H1 (cell line): ENCODE measurements around the gene BLVRA. TPM values are rescaled to one million over a fixed set of nuclear protein-coding genes. Genes with fewer than 3 reads are reported as not detected.

Experiments used
- CTCF ChIA-PET: fragments of 300-600 bp; sonication (Branson Sonifier 250); formaldehyde crosslinking; loops from one replicate; lab custom pipeline; 2021; ENCODE audit not compliant: partially characterized antibody; lab: Charles Lee
- POLR2A ChIA-PET: fragments of 300-600 bp; sonication (Branson Sonifier 250); formaldehyde crosslinking; loops from one replicate; lab custom pipeline; 2021; ENCODE audit warnings: inconsistent platforms; ENCODE audit not compliant: partially characterized antibody; lab: Charles Lee
- DNase-seq, 2 experiments: peaks; one replicate each; pipeline versions ENCODE4 v3.0.0 to v3.0.0-alpha.2; 2010 to 2022; ENCODE audit warnings: low spot score in 2 of 2, low read depth in 1 of 2, mixed read lengths in 1 of 2
- FAIRE-seq: peaks from 2 replicates; lab custom pipeline; 2011; peaks lifted over from hg19 to GRCh38; lab: Jason Lieb, UNC
- H2AFZ ChIP-seq: 2 replicates; pipeline ENCODE4 v1.8.1; 2012; ENCODE audit warnings: low read length, inconsistent platforms
- H2AK5ac ChIP-seq: 2 replicates; pipeline ENCODE4 v1.6.1; 2013; ENCODE audit warnings: low read depth, low read length
- H2BK120ac ChIP-seq: replicated peaks from 2 replicates; pipeline ENCODE3; 2013; ENCODE audit warnings: low read depth, low read length, inconsistent platforms
- H2BK12ac ChIP-seq: 2 replicates; pipeline ENCODE4 v1.6.1; 2013; ENCODE audit warnings: low read depth, low read length
- H2BK15ac ChIP-seq: 2 replicates; pipeline ENCODE4 v1.6.1; 2013; ENCODE audit warnings: low read length
- H2BK20ac ChIP-seq: 2 replicates; pipeline ENCODE4 v1.6.1; 2013; ENCODE audit warnings: low read length
- H2BK5ac ChIP-seq: 2 replicates; pipeline ENCODE4 v1.6.1; 2013; ENCODE audit warnings: low read depth, low read length
- H3K14ac ChIP-seq: 2 replicates; pipeline ENCODE4 v1.6.1; 2013; ENCODE audit warnings: inconsistent platforms; ENCODE audit not compliant: insufficient read length
- H3K18ac ChIP-seq: 2 replicates; pipeline ENCODE4 v1.6.1; 2013; ENCODE audit warnings: low read length; ENCODE audit errors: extremely low read depth
- H3K23ac ChIP-seq: 2 replicates; pipeline ENCODE4 v1.6.1; 2013; ENCODE audit warnings: inconsistent platforms; ENCODE audit not compliant: insufficient read length
- H3K23me2 ChIP-seq: 2 replicates; pipeline ENCODE4 v1.6.1; 2013; ENCODE audit warnings: low read depth, low read length
- H3K27ac ChIP-seq: 2 replicates; pipeline ENCODE4 v1.6.1; 2011; ENCODE audit warnings: low read depth, low read length, inconsistent platforms
- H3K27me3 ChIP-seq, 4 experiments: replicated peaks in 1 of 4; 1 replicate in 1 of 4; 2 replicates in 3 of 4; pipeline versions ENCODE4 v1.6.1 to v1.8.1; 2011 to 2013; ENCODE audit warnings: low read length in 3 of 4, mild to moderate bottlenecking in 3 of 4, inconsistent platforms in 2 of 4, mixed read lengths in 2 of 4, moderate library complexity in 1 of 4; ENCODE audit not compliant: control insufficient read depth in 3 of 4, insufficient read depth in 3 of 4; ENCODE audit errors: extremely low read depth in 1 of 4
- H3K36me3 ChIP-seq, 4 experiments: 2 replicates each; pipeline versions ENCODE4 v1.6.1 to v1.8.1; 2011 to 2013; ENCODE audit warnings: mild to moderate bottlenecking in 4 of 4, low read length in 3 of 4, moderate library complexity in 2 of 4, control low read depth in 1 of 4, inconsistent platforms in 1 of 4; ENCODE audit not compliant: insufficient read depth in 4 of 4, control insufficient read depth in 2 of 4
- H3K4ac ChIP-seq: replicated peaks from 2 replicates; pipeline ENCODE3; 2013; ENCODE audit warnings: low read length, low read depth, mixed read lengths, inconsistent platforms; ENCODE audit not compliant: insufficient read length
- H3K4me1 ChIP-seq, 4 experiments: replicated peaks in 1 of 4; 1 replicate in 1 of 4; 2 replicates in 3 of 4; pipeline versions ENCODE4 v1.6.1 to v1.8.1; 2011 to 2013; ENCODE audit warnings: low read length in 3 of 4, inconsistent platforms in 2 of 4, mixed read lengths in 1 of 4; ENCODE audit not compliant: insufficient read depth in 4 of 4, control insufficient read depth in 3 of 4
- H3K4me2 ChIP-seq, 2 experiments: 2 replicates each; pipeline versions ENCODE4 v1.6.1 to v1.8.1; 2011 to 2013; ENCODE audit warnings: low read depth in 2 of 2, low read length in 2 of 2, control low read depth in 1 of 2, inconsistent platforms in 1 of 2, mild to moderate bottlenecking in 1 of 2; ENCODE audit not compliant: insufficient read depth in 1 of 2
- H3K4me3 ChIP-seq, 4 experiments: fragments of 200-600, 300-600 bp in 1 of 4; sonication (generic), shearing (Covaris generic), sonication (Bioruptor Twin) in 1 of 4; 2 replicates each; pipeline versions ENCODE4 v1.5.1 to v1.8.1; 2011 to 2016; ENCODE audit warnings: low read length in 4 of 4, low read depth in 3 of 4, control low read depth in 2 of 4, inconsistent platforms in 2 of 4, mild to moderate bottlenecking in 2 of 4, mixed read lengths in 1 of 4, moderate library complexity in 1 of 4; ENCODE audit not compliant: insufficient read depth in 2 of 4; ENCODE audit errors: extremely low read depth in 1 of 4
- H3K56ac ChIP-seq: replicated peaks from 2 replicates; pipeline ENCODE3; 2013; ENCODE audit warnings: low read depth, mild to moderate bottlenecking, mixed read lengths, low read length, inconsistent platforms; ENCODE audit not compliant: insufficient read length
- H3K79me1 ChIP-seq: 2 replicates; pipeline ENCODE4 v1.6.1; 2013; ENCODE audit warnings: low read depth, low read length, control low read depth
- H3K79me2 ChIP-seq, 2 experiments: 2 replicates each; pipeline versions ENCODE4 v1.6.1 to v1.8.1; 2012 to 2013; ENCODE audit warnings: low read length in 2 of 2, mild to moderate bottlenecking in 2 of 2, inconsistent platforms in 1 of 2; ENCODE audit not compliant: insufficient read depth in 2 of 2, control insufficient read depth in 1 of 2
- H3K9ac ChIP-seq, 4 experiments: replicated peaks in 1 of 4; 1 replicate in 1 of 4; 2 replicates in 3 of 4; pipeline versions ENCODE4 v1.6.1 to v1.8.1; 2011 to 2013; ENCODE audit warnings: low read depth in 3 of 4, low read length in 3 of 4, control low read depth in 2 of 4, mild to moderate bottlenecking in 2 of 4, moderate library complexity in 2 of 4, inconsistent platforms in 1 of 4; ENCODE audit errors: extremely low read depth in 1 of 4
- H3K9me3 ChIP-seq, 2 experiments: 2 replicates each; pipeline versions ENCODE4 v1.6.1 to v1.8.1; 2012 to 2013; ENCODE audit warnings: mild to moderate bottlenecking in 2 of 2, moderate library complexity in 2 of 2, control low read depth in 1 of 2, inconsistent platforms in 1 of 2, low read depth in 1 of 2, low read length in 1 of 2, mixed read lengths in 1 of 2; ENCODE audit not compliant: insufficient read depth in 2 of 2
- H4K20me1 ChIP-seq, 2 experiments: replicated peaks in 1 of 2; 2 replicates each; pipeline versions ENCODE3 to v1.8.1; 2011 to 2013; ENCODE audit warnings: inconsistent platforms in 2 of 2, low read length in 2 of 2, mild to moderate bottlenecking in 1 of 2; ENCODE audit not compliant: insufficient read depth in 2 of 2, control insufficient read depth in 1 of 2
- H4K5ac ChIP-seq: 2 replicates; pipeline ENCODE4 v1.6.1; 2013; ENCODE audit warnings: low read length, low read depth, mixed read lengths, inconsistent platforms; ENCODE audit not compliant: insufficient read length
- H4K8ac ChIP-seq: 2 replicates; pipeline ENCODE4 v1.8.0; 2013; ENCODE audit warnings: mild to moderate bottlenecking, moderate library complexity, low read length, inconsistent platforms; ENCODE audit not compliant: insufficient read depth; ENCODE audit errors: extremely low read depth
- H4K91ac ChIP-seq: replicated peaks from 2 replicates; pipeline ENCODE3; 2013; ENCODE audit warnings: low read length, mixed read lengths, inconsistent platforms; ENCODE audit not compliant: insufficient read length
- CHD2 ChIP-seq: IDR thresholded peaks from 2 replicates; pipeline ENCODE4 v1.6.1; 2012; ENCODE audit warnings: low read length, improper control_type of control experiment
- CTCF ChIP-seq, 3 experiments: IDR thresholded peaks; 1 replicate in 2 of 3; 2 replicates in 1 of 3; pipeline versions ENCODE4 v1.5.1 to v1.6.1; 2011; ENCODE audit warnings: low read length in 3 of 3, mild to moderate bottlenecking in 3 of 3, inconsistent platforms in 2 of 3, low read depth in 1 of 3, moderate library complexity in 1 of 3; ENCODE audit not compliant: insufficient read depth in 1 of 3; ENCODE audit errors: control extremely low read depth in 1 of 3
- MAX ChIP-seq: IDR thresholded peaks from 2 replicates; pipeline ENCODE4 v1.6.1; 2012; ENCODE audit warnings: inconsistent platforms
- POU5F1 ChIP-seq: IDR thresholded peaks from 2 replicates; pipeline ENCODE4 v1.6.1; 2011; ENCODE audit warnings: low read depth, mild to moderate bottlenecking, low read length, moderate library complexity
- RAD21 ChIP-seq, 2 experiments: IDR thresholded peaks in 1 of 2; conservative IDR thresholded peaks in 1 of 2; 2 replicates each; pipeline ENCODE4 v1.6.1; 2011; ENCODE audit warnings: low read depth in 2 of 2, low read length in 2 of 2, improper control_type of control experiment in 1 of 2, inconsistent platforms in 1 of 2, mild to moderate bottlenecking in 1 of 2, moderate library complexity in 1 of 2
- SP2 ChIP-seq: IDR thresholded peaks from 2 replicates; pipeline ENCODE4 v1.6.1; 2012; ENCODE audit warnings: mild to moderate bottlenecking, low read length, inconsistent platforms
- USF2 ChIP-seq: IDR thresholded peaks from 2 replicates; pipeline ENCODE4 v1.6.1; 2011; ENCODE audit warnings: low read length, improper control_type of control experiment
- YY1 ChIP-seq: IDR thresholded peaks from 2 replicates; pipeline ENCODE4 v1.6.1; 2011; ENCODE audit warnings: low read depth, mild to moderate bottlenecking, low read length
- WGBS, 2 experiments: shearing (Covaris generic) in 1 of 2; methylation state at CpG; one replicate each; pipeline versions ENCODE4 v1.1.6 to v1.1.7; 2013 to 2015; ENCODE audit warnings: low lambda C conversion rate in 2 of 2, mixed read lengths in 2 of 2, inconsistent platforms in 1 of 2, low coverage in 1 of 2, missing lambda C conversion rate in 1 of 2; ENCODE audit not compliant: insufficient replicate concordance in 2 of 2, insufficient coverage in 1 of 2, insufficient read length in 1 of 2; ENCODE audit errors: extremely low coverage in 1 of 2, missing lambda C conversion rate in 1 of 2; 5-methylcytosine and 5-hydroxymethylcytosine counted together
- polyA plus RNA-seq, 7 experiments: library from polyadenylated mRNA; depleted of rRNA in 3 of 7; stranded (reverse) in 5 of 7; unstranded in 2 of 7; fragments of >200 nt in 5 of 7; fragments of 200-250 nt in 2 of 7; gene quantifications; 1 replicate in 5 of 7; 2 replicates in 1 of 7; 4 replicates in 1 of 7; pipeline versions ENCODE4 v1.2.1 to v1.2.3, GENCODE V29; 2011 to 2013; ENCODE audit warnings: missing spikeins in 2 of 7, mixed read lengths in 2 of 7
- total RNA-seq: library from RNA; stranded (reverse); fragmentation: NEBNext Ultra II Directional; extraction: Animal tissue kit (Norgen Biotek cat#: 25700); gene quantifications from 2 replicates; pipeline ENCODE4 v1.2.1, GENCODE V29; 2021

The BLVRA gene
- total and polyA plus RNA-seq, 2 of the 8 experiments (the other 6 are each of a cell fraction or from before 2014, with no cell fraction given), result 16.1 to 37.1 TPM

- H2AK5ac ChIP-seq, result no peak overlapping the region
- peak overlapping the region; percentile 40; the same call in 1 of the 2 replicates for H2BK5ac ChIP-seq
- peak overlapping the region in 1 of 2 experiments; percentile 14; a peak in 1 of 4 replicates for H3K4me2 ChIP-seq
- H4K20me1 ChIP-seq, result no peaks in the 10 kb centered on the region
- TF ChIP-seq YY1 (no peak), CTCF (IDR thresholded peaks at IDR 0.05; ENCODE audit: control extremely low read depth in 1 of 3, insufficient read depth in 1 of 3, low read depth in 1 of 3, low read length in 3 of 3) (peak in 2 of 3 experiments; percentile 26 to 50; a peak in 1 of 4 replicates), CHD2 (no peak), SP2 (no peak), POU5F1 (no peak), MAX (no peak), RAD21 (IDR thresholded peaks at IDR 0.05 in 1 of 2, conservative IDR thresholded peaks at IDR 0.05 in 1 of 2; ENCODE audit: low read depth in 2 of 2, low read length in 2 of 2) (peak; percentile 25 to 37; a peak in 3 of 4 replicates), USF2 (no peak)
- H3K14ac ChIP-seq, result no peak overlapping the region
- H4K8ac ChIP-seq, result no peak overlapping the region
- ChIA-PET POLR2A (interaction anchor here (1.2 kb wide), 1 partner anchor 10 kb away, joined by 5 read pairs; no protein-coding TSS in a partner anchor), CTCF (interaction anchor here (0.7 to 1.9 kb wide), 6 partner anchors 9 to 324 kb away, joined by 3 to 7 read pairs (median 4); no protein-coding TSS in a partner anchor)
- no peaks in the 10 kb centered on the region for H3K9me3 ChIP-seq
- 50% methylated on average over 3 of the region's 3 CpGs; no CpG with 5 or more reads in 1 of the 2 experiments for WGBS, 2 experiments
- H2BK12ac ChIP-seq, result no peak overlapping the region
- peaks cover 3% of the 10 kb centered on the region; the same call in 1 of the 2 replicates for H3K79me1 ChIP-seq
- H3K36me3 ChIP-seq, result no peaks in the 10 kb centered on the region
- peak in 1 of 2 experiments; percentile 48 for DNase-seq
- FAIRE-seq, result no peak
- no peak overlapping the region for H3K23ac ChIP-seq
- no peak overlapping the region for H3K56ac ChIP-seq
- H3K9ac ChIP-seq, result no peak overlapping the region
- no peaks in the 10 kb centered on the region for H3K79me2 ChIP-seq
- no peak overlapping the region for H2BK120ac ChIP-seq
- no peak overlapping the region for H2BK15ac ChIP-seq
- peak overlapping the region; percentile 38; the same call in 1 of the 2 replicates for H3K18ac ChIP-seq
- no peak overlapping the region for H2BK20ac ChIP-seq
- peaks cover 0 to 9% (median 2%) of the 10 kb centered on the region in 4 experiments; a peak in 2 of 7 replicates for H3K27me3 ChIP-seq
- no peak overlapping the region for H3K4me3 ChIP-seq
- no peak overlapping the region for H4K5ac ChIP-seq
- H4K91ac ChIP-seq, result no peak overlapping the region
- H3K4me1 ChIP-seq, result peaks cover 0 to 9% (median 7%) of the 10 kb centered on the region in 4 experiments; a peak in 5 of 7 replicates
- no peak overlapping the region for H3K27ac ChIP-seq
- H3K23me2 ChIP-seq, result peaks cover 2% of the 10 kb centered on the region; the same call in 1 of the 2 replicates
- no peak overlapping the region for H2AFZ ChIP-seq
- no peak overlapping the region for H3K4ac ChIP-seq
These were observed 4.7 kb downstream of the BLVRA start for GRCh38 chr7:43763183-43763582.
